HEK293 (cell line): ENCODE data around the gene NEAT1.

Experiments used
- CTCF ChIA-PET: fragments of 350-600 bp; formaldehyde crosslinking; extraction: SDS; loops from one replicate; lab custom pipeline; 2021; ENCODE audit warnings: antibody characterized with exemption; lab: Yijun Ruan, JAX
- POLR2A ChIA-PET: fragments of 300-600 bp; formaldehyde crosslinking; extraction: SDS; loops from one replicate; lab custom pipeline; 2020; ENCODE audit warnings: antibody characterized with exemption, inconsistent platforms; lab: Yijun Ruan, JAX
- H3K27ac ChIP-seq: fragments of 200-500 bp; sonication (Bioruptor generic); 2 replicates; pipeline ENCODE4 v1.5.1; 2014; ENCODE audit warnings: low read depth, low read length, control low read depth, inconsistent platforms; ENCODE audit errors: extremely low read depth
- H3K36me3 ChIP-seq, 2 experiments: fragments of 200-500 bp in 1 of 2; sonication (Bioruptor generic) in 1 of 2; 1 replicate in 1 of 2; 2 replicates in 1 of 2; pipeline ENCODE4 v1.5.1; 2014 to 2017; ENCODE audit warnings: inconsistent platforms in 2 of 2, low read length in 2 of 2; ENCODE audit not compliant: control insufficient read depth in 2 of 2, insufficient read depth in 1 of 2
- H3K4me1 ChIP-seq: fragments of 200-500 bp; sonication (Bioruptor generic); 2 replicates; pipeline ENCODE4 v1.5.1; 2014; ENCODE audit warnings: mild to moderate bottlenecking, low read length, inconsistent platforms; ENCODE audit not compliant: control insufficient read depth, insufficient read depth
- H3K4me3 ChIP-seq: 2 replicates; pipeline ENCODE4 v1.5.1; 2011; ENCODE audit warnings: low read depth, mild to moderate bottlenecking, control low read depth, low read length, moderate library complexity
- H3K9me3 ChIP-seq: fragments of 200-500 bp; sonication (Bioruptor generic); 2 replicates; pipeline ENCODE4 v1.5.1; 2014; ENCODE audit warnings: low read depth, low read length, inconsistent platforms; ENCODE audit not compliant: control insufficient read depth, insufficient read depth
- BCL11A ChIP-seq: fragments of 450-650 bp; formaldehyde crosslinking; IDR thresholded peaks from 2 replicates; pipeline ENCODE4 v1.5.1; 2016; ENCODE audit warnings: low read depth, missing biosample characterization, missing genetic modification characterization
- EGR2 ChIP-seq: fragments of 450-650 bp; formaldehyde crosslinking; IDR thresholded peaks from 2 replicates; pipeline ENCODE4 v1.5.1; 2016; ENCODE audit warnings: low read depth, missing biosample characterization, missing genetic modification characterization
- GLI2 ChIP-seq: fragments of 450-650 bp; formaldehyde crosslinking; IDR thresholded peaks from 2 replicates; pipeline ENCODE4; 2017; ENCODE audit warnings: missing biosample characterization, missing genetic modification characterization, low read depth, borderline replicate concordance
- GLI4 ChIP-seq: fragments of 450-650 bp; formaldehyde crosslinking; IDR thresholded peaks from 2 replicates; pipeline ENCODE4 v1.5.1; 2016; ENCODE audit warnings: missing biosample characterization, missing genetic modification characterization
- MYNN ChIP-seq: fragments of 450-650 bp; formaldehyde crosslinking; IDR thresholded peaks from 2 replicates; pipeline ENCODE4 v1.5.1; 2016; ENCODE audit warnings: missing biosample characterization, missing genetic modification characterization, borderline replicate concordance
- REPIN1 ChIP-seq: fragments of 450-650 bp; formaldehyde crosslinking; IDR thresholded peaks from 2 replicates; pipeline ENCODE4 v1.5.1; 2017; ENCODE audit warnings: missing biosample characterization, missing genetic modification characterization, low read depth
- YY1 ChIP-seq: fragments of 450-650 bp; formaldehyde crosslinking; IDR thresholded peaks from 2 replicates; pipeline ENCODE4 v1.5.1; 2018; ENCODE audit warnings: missing biosample characterization, missing genetic modification characterization
- ZNF10 ChIP-seq: fragments of 450-650 bp; formaldehyde crosslinking; IDR thresholded peaks from 2 replicates; pipeline ENCODE4 v1.5.1; 2017; ENCODE audit warnings: missing biosample characterization, missing genetic modification characterization
- ZNF114 ChIP-seq: fragments of 450-650 bp; formaldehyde crosslinking; IDR thresholded peaks from 2 replicates; pipeline ENCODE4 v1.5.0; 2017; ENCODE audit warnings: missing biosample characterization, missing genetic modification characterization
- ZNF221 ChIP-seq: fragments of 450-650 bp; formaldehyde crosslinking; IDR thresholded peaks from 2 replicates; pipeline ENCODE4 v1.5.1; 2017; ENCODE audit warnings: missing biosample characterization, missing genetic modification characterization, borderline replicate concordance
- ZNF24 ChIP-seq: fragments of 450-650 bp; formaldehyde crosslinking; IDR thresholded peaks from 2 replicates; pipeline ENCODE4 v1.5.1; 2016; ENCODE audit warnings: missing biosample characterization, missing genetic modification characterization
- ZNF433 ChIP-seq: fragments of 450-650 bp; formaldehyde crosslinking; IDR thresholded peaks from 2 replicates; pipeline ENCODE4 v1.5.1; 2016; ENCODE audit warnings: missing biosample characterization, missing genetic modification characterization, low read depth
- ZNF501 ChIP-seq: fragments of 450-650 bp; formaldehyde crosslinking; IDR thresholded peaks from 2 replicates; pipeline ENCODE4 v1.5.1; 2016; ENCODE audit warnings: missing biosample characterization, missing genetic modification characterization
- ZNF510 ChIP-seq: fragments of 450-650 bp; formaldehyde crosslinking; IDR thresholded peaks from 2 replicates; pipeline ENCODE4 v1.5.1; 2018; ENCODE audit warnings: mild to moderate bottlenecking, missing genetic modification characterization, missing biosample characterization; ENCODE audit not compliant: insufficient replicate concordance
- ZNF561 ChIP-seq: fragments of 450-650 bp; IDR thresholded peaks from 2 replicates; pipeline ENCODE4 v1.5.1; 2018; ENCODE audit warnings: missing biosample characterization, missing genetic modification characterization, borderline replicate concordance
- ZNF610 ChIP-seq: fragments of 450-650 bp; formaldehyde crosslinking; IDR thresholded peaks from 2 replicates; pipeline ENCODE4 v1.5.1; 2016; ENCODE audit warnings: missing biosample characterization, missing genetic modification characterization, borderline replicate concordance
- ZNF624 ChIP-seq: fragments of 450-650 bp; formaldehyde crosslinking; IDR thresholded peaks from 2 replicates; pipeline ENCODE4 v1.5.1; 2017; ENCODE audit warnings: missing biosample characterization, missing genetic modification characterization
- ZNF677 ChIP-seq: fragments of 450-650 bp; IDR thresholded peaks from 2 replicates; pipeline ENCODE4 v1.5.0; 2018; ENCODE audit warnings: missing biosample characterization, mild to moderate bottlenecking, missing genetic modification characterization, moderate library complexity
- ZNF701 ChIP-seq: fragments of 450-650 bp; formaldehyde crosslinking; IDR thresholded peaks from 2 replicates; pipeline ENCODE4 v1.5.1; 2016; ENCODE audit warnings: missing biosample characterization, missing genetic modification characterization
- ZNF843 ChIP-seq: fragments of 450-650 bp; formaldehyde crosslinking; IDR thresholded peaks from 2 replicates; pipeline ENCODE4 v1.5.1; 2016; ENCODE audit warnings: missing biosample characterization, missing genetic modification characterization
- TF ChIP-seq, protein P1 (sequence below): fragments of 450-650 bp; formaldehyde crosslinking; IDR thresholded peaks from 2 replicates; pipeline ENCODE4 v1.5.1; 2016; ENCODE audit warnings: missing biosample characterization, missing genetic modification characterization, borderline replicate concordance

Gene NEAT1

DNA sequence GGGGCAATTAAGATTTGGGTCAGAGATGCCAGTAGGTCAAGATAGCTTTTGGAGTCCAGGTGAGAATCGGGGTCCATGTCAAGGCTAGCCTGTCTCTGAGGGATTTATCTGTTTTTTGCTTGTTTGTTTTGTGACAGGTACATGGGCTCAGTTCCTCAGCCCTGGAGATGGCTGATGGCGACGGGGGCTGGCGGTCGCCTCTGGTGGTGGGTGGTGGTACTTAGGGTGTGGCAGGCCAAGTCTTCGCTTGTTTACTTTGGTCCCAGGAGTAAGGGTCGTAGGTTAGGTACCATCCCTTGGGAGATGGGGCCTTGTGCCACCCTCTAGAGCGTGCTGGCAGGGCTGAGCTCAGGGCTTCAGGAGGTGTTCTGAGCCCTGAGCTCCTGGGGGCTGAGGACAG lies 44.8 kb upstream of the NEAT1 start (continued):
- TF ChIP-seq ZNF24 = no peak

DNA sequence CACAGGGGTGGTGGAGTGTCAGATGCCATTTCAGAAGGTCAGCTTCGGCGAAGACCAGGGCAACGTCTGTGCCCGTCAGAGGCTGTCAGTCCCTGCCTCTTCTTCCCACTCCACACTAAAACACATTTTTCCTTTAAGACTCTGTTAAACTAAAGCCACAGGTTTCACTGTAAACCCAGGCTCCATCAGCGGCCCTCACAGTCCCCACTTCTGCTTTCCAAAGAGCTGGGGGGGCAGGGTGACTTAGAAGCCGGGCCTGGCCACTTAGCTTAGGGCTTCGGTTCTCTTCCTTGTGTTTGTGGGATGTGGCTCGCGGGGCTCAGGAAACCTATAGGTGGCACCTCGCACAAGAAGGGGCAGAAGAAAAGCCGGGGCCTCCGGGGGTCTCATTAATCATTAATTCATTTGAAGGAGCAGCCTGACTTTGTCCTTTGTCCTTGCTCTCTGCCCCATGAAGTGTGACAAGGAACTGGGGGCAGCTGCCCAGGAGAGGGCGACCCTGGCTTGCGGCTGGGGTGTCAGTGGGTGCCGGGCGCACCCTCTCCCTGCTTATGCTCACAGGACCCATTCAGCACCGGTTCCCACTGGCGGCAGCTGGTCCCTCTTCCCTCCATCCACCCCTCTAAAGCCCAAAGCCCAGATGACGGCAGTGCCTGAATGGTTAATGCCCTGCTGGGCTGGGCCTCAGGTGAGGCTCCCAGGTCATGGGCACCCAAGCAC lies 44.2 kb upstream of the NEAT1 start:
- ChIA-PET CTCF (interaction anchor here (0.6 to 1.0 kb wide), 4 partner anchors 25 to 112 kb away, joined by 3 to 11 read pairs (median 4); no protein-coding TSS in a partner anchor), POLR2A (interaction anchor here (0.6 to 8.3 kb wide), 5 partner anchors 36 to 121 kb away, joined by 3 to 110 read pairs (median 4); partner anchors contain the start of genes MALAT1 and NEAT1)
- no peak overlapping the region for H3K4me3 ChIP-seq

DNA sequence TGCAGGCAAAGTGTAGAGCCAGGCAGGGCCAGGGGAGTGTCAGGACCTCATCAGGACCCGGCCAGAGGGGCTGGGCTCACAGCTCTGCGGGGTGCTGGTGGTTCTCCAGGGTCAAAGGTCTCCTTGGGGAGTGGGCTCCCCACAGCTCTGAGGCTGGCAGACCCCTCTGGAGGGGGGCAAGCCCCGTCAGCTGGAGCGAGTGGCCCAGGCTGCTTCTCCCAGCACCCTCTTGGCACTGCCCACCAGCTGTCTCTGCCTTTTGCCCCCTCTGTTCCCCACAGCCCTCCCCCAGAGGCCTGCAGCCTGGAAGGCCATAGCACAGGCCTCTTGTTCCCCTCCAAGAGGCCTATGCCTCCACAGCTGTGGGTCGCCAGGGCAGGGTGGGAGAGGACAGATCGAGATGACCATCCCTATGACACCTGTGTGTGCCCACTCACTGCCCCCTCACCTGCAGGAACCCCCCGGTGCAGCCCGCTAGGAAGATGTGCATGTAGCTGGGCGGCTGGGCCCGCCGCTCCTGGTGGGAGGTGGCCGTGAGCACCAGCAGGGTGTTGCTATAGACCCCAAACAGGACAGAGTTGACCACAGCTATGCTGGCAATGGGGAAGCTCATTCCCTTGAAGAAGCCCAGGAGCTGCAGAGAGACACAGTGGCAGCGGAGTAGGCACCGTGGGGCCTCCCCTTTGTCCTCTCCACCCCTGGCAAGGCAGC lies 43.5 kb upstream of the NEAT1 start:
- Histone ChIP-seq H3K27ac (no peak overlapping the region), H3K4me1 (peaks cover 6% of the 10 kb centered on the region; the same call in 1 of the 2 replicates)
- TF ChIP-seq, protein P1, sequence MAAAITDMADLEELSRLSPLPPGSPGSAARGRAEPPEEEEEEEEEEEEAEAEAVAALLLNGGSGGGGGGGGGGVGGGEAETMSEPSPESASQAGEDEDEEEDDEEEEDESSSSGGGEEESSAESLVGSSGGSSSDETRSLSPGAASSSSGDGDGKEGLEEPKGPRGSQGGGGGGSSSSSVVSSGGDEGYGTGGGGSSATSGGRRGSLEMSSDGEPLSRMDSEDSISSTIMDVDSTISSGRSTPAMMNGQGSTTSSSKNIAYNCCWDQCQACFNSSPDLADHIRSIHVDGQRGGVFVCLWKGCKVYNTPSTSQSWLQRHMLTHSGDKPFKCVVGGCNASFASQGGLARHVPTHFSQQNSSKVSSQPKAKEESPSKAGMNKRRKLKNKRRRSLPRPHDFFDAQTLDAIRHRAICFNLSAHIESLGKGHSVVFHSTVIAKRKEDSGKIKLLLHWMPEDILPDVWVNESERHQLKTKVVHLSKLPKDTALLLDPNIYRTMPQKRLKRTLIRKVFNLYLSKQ (tag by site-specific recombination) = no peak
- TF ChIP-seq ZNF701 (tag by site-specific recombination) (no peak), ZNF10 (tag by site-specific recombination) (no peak), MYNN (no peak), ZNF221 (tag by site-specific recombination) (no peak), ZNF501 (tag by site-specific recombination) (no peak), GLI4 (no peak), ZNF561 (tag by site-specific recombination) (no peak)
- TF ChIP-seq, all 188 proteins: peak for 0
- no peaks in the 10 kb centered on the region for H3K9me3 ChIP-seq
- CTCF ChIA-PET = interaction anchor here (0.6 to 1.1 kb wide), 2 partner anchors 8 to 214 kb away, joined by 3 to 5 read pairs; no protein-coding TSS in a partner anchor
- H3K4me3 ChIP-seq = no peak overlapping the region
- POLR2A ChIA-PET = interaction anchor here (0.6 to 8.3 kb wide), 6 partner anchors 8 to 121 kb away, joined by 3 to 110 read pairs (median 4); partner anchors contain the start of genes MALAT1 and NEAT1
- H3K36me3 ChIP-seq = no peaks in the 10 kb centered on the region

More for the DNA sequence above, 44.2 kb upstream of the NEAT1 start:
- no peak for TF ChIP-seq EGR2 (tag by site-specific recombination)
- no peak for TF ChIP-seq REPIN1 (tag by site-specific recombination)
- TF ChIP-seq ZNF677 (tag by site-specific recombination) = no peak
- TF ChIP-seq ZNF843 = no peak
- no peak for TF ChIP-seq YY1 (tag by site-specific recombination)
- TF ChIP-seq MYNN = no peak
- no peak for TF ChIP-seq ZNF114 (tag by site-specific recombination)
- TF ChIP-seq ZNF624 (tag by site-specific recombination) = no peak
- TF ChIP-seq BCL11A (tag by site-specific recombination) = no peak
- TF ChIP-seq GLI2 (tag by site-specific recombination) = no peak
- TF ChIP-seq ZNF510 (tag by site-specific recombination) = no peak
- no peak for TF ChIP-seq ZNF610 (tag by site-specific recombination)
- no peak for TF ChIP-seq ZNF433
- Histone ChIP-seq H3K27ac (no peak overlapping the region), H3K4me1 (peaks cover 6% of the 10 kb centered on the region; the same call in 1 of the 2 replicates), H3K36me3 (no peaks in the 10 kb centered on the region), H3K9me3 (no peaks in the 10 kb centered on the region)
